DND-41 (cell line): ENCODE results near the gene CLEC17A.

Experiments
- CTCF ChIP-seq: IDR thresholded peaks from 2 replicates; pipeline ENCODE4 v1.5.1; 2012; ENCODE audit warnings: borderline replicate concordance, low read length, moderate library complexity, mild to moderate bottlenecking; ENCODE audit not compliant: poor library complexity, severe bottlenecking; ENCODE audit errors: extremely low read depth
- EZH2 ChIP-seq: IDR thresholded peaks from 3 replicates; pipeline ENCODE4 v1.6.1; 2012; ENCODE audit warnings: borderline replicate concordance, low read depth, mild to moderate bottlenecking, moderate library complexity, low read length, inconsistent platforms; ENCODE audit not compliant: severe bottlenecking

- no peak for TF ChIP-seq CTCF
- no peak for TF ChIP-seq EZH2
Measured at GRCh38 chr19:14580623-14581237, 2.2 kb upstream of the CLEC17A start.
